Mesothelial cell of epicardium (in vitro differentiated cells): Measurements from ENCODE around the gene DPP7. TPM values are rescaled to one million over a fixed set of nuclear protein-coding genes. Genes with fewer than 3 reads are reported as not detected.

Source experiments
- DNase-seq, 2 experiments: peaks; one replicate each; pipeline ENCODE4 v3.0.0; 2021; ENCODE audit warnings: low spot score in 2 of 2; ENCODE audit not compliant: unreplicated experiment in 2 of 2
- H3K27ac Mint-ChIP-seq: 2 replicates; pipeline ENCODE4 v1.8.0; 2021; ENCODE audit warnings: mixed read lengths
- H3K27me3 Mint-ChIP-seq: 2 replicates; pipeline ENCODE4 v1.8.0; 2021; ENCODE audit warnings: low read depth, mixed read lengths
- H3K36me3 Mint-ChIP-seq: 2 replicates; pipeline ENCODE4 v1.8.0; 2021; ENCODE audit warnings: mixed read lengths
- H3K4me1 Mint-ChIP-seq: 2 replicates; pipeline ENCODE4 v1.8.0; 2021; ENCODE audit warnings: mixed read lengths
- H3K4me3 Mint-ChIP-seq: 2 replicates; pipeline ENCODE4 v1.8.0; 2021; ENCODE audit warnings: mild to moderate bottlenecking, moderate library complexity, mixed read lengths
- H3K9me3 Mint-ChIP-seq: 2 replicates; pipeline ENCODE4 v1.8.0; 2021; ENCODE audit warnings: mixed read lengths
- total RNA-seq: library from RNA; stranded (reverse); gene quantifications from 3 replicates; pipeline ENCODE4 v1.2.1, GENCODE V29; 2021
- TF ChIP-seq, protein P1 (sequence below): fragments of 200-600 bp; sonication (generic); IDR thresholded peaks from one replicate; pipeline ENCODE4 v1.5.0; 2021; ENCODE audit warnings: antibody characterized with exemption; ENCODE audit not compliant: unreplicated experiment

Gene DPP7
- total RNA-seq, 1 donor from 2014 or later, result 149 TPM

DNA sequence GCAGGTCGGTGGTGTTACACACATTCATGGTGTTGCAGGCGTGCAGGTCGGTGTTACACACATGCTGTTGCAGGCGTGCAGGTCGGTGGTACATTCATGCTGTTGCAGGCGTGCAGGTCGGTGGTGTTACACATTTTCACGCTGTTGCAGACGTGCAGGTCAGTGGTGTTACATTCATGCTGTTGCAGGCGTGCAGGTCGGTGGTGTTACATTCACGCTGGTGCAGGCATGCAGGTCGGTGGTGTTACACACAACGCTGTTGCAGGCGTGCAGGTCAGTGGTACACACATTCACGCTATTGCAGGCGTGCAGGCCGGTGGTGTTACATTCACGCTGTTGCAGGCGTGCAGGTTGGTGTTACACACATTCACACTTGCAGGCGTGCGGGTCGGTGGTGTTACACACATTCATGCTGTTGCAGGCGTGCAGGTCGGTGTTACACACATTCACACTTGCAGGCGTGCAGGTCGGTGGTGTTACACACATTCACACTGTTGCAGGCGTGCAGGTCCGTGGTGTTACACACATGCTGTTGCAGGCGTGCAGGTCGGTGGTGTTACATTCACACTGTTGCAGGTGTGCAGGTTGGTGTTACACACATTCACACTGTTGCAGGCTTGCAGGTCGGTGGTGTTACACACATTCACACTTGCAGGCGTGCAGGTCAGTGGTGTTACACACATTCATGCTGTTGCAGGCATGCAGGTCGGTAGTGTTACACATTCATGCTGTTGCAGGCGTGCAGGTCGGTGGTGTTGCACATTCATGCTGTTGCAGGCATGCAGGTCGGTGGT is 11.1 kb downstream of the DPP7 start:
- no peaks in the 10 kb centered on the region for H3K27me3 Mint-ChIP-seq
- H3K36me3 Mint-ChIP-seq, result peaks cover 15% of the 10 kb centered on the region
- TF ChIP-seq, protein P1, sequence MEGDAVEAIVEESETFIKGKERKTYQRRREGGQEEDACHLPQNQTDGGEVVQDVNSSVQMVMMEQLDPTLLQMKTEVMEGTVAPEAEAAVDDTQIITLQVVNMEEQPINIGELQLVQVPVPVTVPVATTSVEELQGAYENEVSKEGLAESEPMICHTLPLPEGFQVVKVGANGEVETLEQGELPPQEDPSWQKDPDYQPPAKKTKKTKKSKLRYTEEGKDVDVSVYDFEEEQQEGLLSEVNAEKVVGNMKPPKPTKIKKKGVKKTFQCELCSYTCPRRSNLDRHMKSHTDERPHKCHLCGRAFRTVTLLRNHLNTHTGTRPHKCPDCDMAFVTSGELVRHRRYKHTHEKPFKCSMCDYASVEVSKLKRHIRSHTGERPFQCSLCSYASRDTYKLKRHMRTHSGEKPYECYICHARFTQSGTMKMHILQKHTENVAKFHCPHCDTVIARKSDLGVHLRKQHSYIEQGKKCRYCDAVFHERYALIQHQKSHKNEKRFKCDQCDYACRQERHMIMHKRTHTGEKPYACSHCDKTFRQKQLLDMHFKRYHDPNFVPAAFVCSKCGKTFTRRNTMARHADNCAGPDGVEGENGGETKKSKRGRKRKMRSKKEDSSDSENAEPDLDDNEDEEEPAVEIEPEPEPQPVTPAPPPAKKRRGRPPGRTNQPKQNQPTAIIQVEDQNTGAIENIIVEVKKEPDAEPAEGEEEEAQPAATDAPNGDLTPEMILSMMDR, result no peak
- no peak for DNase-seq
- no peaks in the 10 kb centered on the region for H3K4me1 Mint-ChIP-seq
- no peak overlapping the region for H3K27ac Mint-ChIP-seq
- H3K9me3 Mint-ChIP-seq, result no peaks in the 10 kb centered on the region
- no peak overlapping the region for H3K4me3 Mint-ChIP-seq

DNA sequence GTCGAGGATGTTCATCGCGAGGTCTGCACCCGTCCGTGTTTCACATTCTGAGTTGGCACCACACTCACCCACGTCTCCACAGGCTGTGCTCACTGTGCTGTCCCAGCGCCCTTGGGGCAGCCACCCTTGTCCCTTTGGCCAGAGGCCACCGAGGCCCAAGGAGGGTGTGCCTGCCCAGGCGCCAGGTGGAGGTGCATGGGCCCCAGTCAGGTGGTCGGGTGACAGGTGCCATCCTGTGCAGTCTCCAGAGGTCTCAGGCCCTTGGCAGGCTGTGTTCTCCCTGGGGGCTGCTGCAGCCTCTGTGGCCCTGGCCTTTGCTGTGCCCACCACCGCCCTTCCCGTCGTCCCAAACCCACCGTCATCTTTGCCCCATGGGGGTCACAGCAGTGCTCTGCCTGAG is 15.3 kb downstream of the DPP7 start:
- TF ChIP-seq, protein P1, result no peak
- peaks cover 15% of the 10 kb centered on the region for H3K36me3 Mint-ChIP-seq
- H3K27me3 Mint-ChIP-seq, result no peaks in the 10 kb centered on the region
- no peak overlapping the region for H3K4me3 Mint-ChIP-seq
- H3K9me3 Mint-ChIP-seq, result no peaks in the 10 kb centered on the region
- no peak for DNase-seq
- no peak overlapping the region for H3K27ac Mint-ChIP-seq
- H3K4me1 Mint-ChIP-seq, result no peaks in the 10 kb centered on the region

DNA sequence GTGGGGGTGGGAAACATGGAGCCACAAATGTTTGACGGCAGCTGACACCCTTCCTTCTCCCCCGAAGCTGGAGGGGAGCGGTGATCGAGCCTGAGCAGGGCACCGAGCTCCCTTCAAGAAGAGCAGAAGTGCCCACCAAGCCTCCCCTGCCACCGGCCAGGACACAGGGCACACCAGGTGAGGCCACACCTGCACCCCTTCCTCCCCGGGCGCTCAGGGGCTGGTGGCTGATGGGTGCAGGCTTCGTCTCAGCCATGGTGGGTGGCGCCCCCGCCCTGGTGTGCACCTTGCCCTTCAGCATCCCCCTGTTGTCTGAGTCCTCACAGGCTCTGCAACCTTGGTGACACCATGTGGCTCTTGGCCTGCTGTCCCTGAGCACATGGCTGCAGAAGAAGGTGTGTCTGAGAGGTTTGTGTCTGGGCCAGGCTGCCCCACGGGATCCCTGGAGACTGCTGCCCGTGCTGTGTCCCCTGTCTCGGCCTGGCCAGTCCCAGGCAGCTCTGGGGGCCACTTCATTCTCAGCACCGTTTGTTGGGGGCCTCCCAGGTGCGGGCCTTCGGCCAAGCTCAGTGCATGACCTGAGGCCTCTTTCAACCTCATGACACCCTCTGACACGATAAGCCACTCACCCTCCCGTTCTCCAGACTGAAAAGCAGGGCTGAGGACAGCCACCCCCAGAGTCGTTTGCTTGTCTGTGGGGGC is 16.6 kb downstream of the DPP7 start:
- DNase-seq, result no peak
- H3K4me3 Mint-ChIP-seq, result no peak overlapping the region
- peaks cover 17% of the 10 kb centered on the region for H3K36me3 Mint-ChIP-seq
- H3K9me3 Mint-ChIP-seq, result no peaks in the 10 kb centered on the region
- no peaks in the 10 kb centered on the region for H3K4me1 Mint-ChIP-seq
- H3K27ac Mint-ChIP-seq, result no peak overlapping the region
- TF ChIP-seq, protein P1, result no peak
- H3K27me3 Mint-ChIP-seq, result no peaks in the 10 kb centered on the region

DNA sequence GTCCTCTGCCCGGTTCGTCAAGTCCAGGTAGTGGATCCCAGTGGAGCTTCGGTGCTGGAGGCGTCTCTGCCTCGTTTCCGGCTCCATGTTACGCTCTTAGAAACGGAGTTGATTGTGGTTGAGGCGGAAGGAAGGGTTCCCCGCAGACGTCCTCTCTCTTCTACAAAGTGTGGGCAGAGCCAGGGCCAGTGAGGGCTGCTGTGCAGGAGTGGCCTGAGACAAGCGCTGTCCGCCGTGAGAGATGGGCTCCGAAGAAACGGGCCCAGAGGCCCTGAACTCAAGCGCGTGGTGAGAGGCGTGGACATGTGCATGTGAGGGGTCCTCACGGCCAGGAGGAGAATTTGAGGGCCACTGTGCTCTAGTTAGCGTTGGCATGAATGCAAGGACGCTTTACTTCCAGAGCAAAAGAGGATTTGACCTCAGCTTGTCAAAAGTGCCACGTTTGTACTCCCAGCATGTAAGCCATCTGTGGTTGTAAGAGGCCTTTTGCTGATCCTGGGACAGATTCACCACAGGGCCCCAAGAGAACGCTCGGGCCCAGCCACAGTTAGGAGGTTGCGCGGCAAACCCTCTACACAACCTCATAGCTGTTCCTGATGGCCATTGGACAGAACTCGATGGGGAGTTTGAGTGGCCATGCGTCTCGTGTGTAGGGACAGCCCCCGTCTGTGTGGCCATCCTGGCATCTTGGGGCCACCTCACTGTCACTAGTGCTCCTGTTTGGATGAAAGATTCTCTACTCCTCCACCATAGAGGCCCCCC is 17.6 kb downstream of the DPP7 start:
- Mint-ChIP-seq H3K27me3 (no peaks in the 10 kb centered on the region), H3K36me3 (peaks cover 23% of the 10 kb centered on the region)

More for the DNA sequence above, 17.6 kb downstream of the DPP7 start:
- H3K9me3 Mint-ChIP-seq, result no peaks in the 10 kb centered on the region
- H3K4me3 Mint-ChIP-seq, result no peak overlapping the region
- no peaks in the 10 kb centered on the region for H3K4me1 Mint-ChIP-seq
- DNase-seq, result no peak
- TF ChIP-seq, protein P1, result no peak
- no peak overlapping the region for H3K27ac Mint-ChIP-seq
